ENCODE data around the gene MYLK.

DNA sequence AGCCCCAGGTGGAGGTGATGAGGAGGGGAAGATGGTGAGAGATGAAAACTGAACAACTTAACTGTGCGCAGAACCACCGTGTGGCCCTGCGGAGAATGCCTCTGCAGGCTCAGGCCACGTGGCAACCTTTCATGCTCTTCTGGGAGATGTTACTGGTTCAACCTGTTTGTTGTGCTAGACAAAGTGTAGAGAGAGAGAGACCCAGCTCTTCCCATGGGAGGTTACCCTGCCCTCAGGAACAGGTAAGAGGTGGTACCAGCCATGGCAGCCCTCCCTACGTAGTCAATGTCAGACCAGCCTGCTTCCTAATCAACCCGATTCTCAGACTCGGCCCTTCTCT, 262.3 kb downstream of the MYLK start:
- TF ChIP-seq, protein P1, sequence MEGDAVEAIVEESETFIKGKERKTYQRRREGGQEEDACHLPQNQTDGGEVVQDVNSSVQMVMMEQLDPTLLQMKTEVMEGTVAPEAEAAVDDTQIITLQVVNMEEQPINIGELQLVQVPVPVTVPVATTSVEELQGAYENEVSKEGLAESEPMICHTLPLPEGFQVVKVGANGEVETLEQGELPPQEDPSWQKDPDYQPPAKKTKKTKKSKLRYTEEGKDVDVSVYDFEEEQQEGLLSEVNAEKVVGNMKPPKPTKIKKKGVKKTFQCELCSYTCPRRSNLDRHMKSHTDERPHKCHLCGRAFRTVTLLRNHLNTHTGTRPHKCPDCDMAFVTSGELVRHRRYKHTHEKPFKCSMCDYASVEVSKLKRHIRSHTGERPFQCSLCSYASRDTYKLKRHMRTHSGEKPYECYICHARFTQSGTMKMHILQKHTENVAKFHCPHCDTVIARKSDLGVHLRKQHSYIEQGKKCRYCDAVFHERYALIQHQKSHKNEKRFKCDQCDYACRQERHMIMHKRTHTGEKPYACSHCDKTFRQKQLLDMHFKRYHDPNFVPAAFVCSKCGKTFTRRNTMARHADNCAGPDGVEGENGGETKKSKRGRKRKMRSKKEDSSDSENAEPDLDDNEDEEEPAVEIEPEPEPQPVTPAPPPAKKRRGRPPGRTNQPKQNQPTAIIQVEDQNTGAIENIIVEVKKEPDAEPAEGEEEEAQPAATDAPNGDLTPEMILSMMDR (IDR thresholded peaks at IDR 0.05; ENCODE audit: poor library complexity): no peak
- no peak for TF ChIP-seq EZH2 (IDR thresholded peaks at IDR 0.05; ENCODE audit: borderline replicate concordance)
- no peak for TF ChIP-seq EZH2phosphoT487 (IDR thresholded peaks at IDR 0.05; ENCODE audit: low read depth, severe bottlenecking, unreplicated experiment)
